Measurements from ENCODE around the gene RINT1. TPM values are rescaled to one million over a fixed set of nuclear protein-coding genes. Genes with fewer than 3 reads are reported as not detected.
"Not testable (repeated sequence)": the region's sequence is repeated elsewhere in the genome, so short reads cannot be mapped to it uniquely, and the experiment has no call there.

The RINT1 gene
- total and polyA plus RNA-seq, 7 experiments from 2014 or later: 16.0 to 31.8 (median 25.1) TPM

DNA sequence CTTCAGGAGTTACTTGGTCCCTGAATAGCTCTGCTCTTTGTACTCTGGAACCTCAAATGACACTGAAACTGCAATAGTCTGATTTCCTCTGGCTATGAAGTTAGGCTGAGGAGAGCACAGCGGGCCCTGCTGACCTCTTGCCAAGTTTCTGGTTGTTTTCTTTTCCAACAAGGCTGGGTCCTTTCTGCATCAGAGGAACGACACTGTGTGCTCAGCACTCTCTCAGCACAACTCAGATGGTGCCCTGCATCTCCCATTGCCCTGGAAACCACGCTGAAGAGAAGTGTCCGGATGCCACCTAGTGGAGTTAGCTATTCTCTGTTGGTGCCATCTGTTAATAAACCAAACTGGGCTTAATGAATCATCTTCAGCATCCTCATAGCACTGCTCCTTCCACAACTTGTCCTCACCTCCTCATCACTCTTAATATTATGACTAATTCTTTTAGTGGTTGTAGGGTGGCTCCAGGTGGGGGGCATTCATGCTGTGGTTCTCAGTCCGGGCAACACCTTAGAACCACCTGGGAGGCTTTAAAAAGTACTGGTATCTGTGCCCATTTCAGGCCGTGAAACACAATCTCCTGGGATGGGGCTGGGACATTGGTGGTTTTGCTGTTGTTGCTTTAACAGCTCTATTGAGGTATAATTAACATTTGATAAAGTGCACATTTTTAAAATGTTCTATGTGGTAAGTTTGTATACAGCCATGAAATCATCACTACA, 57.5 kb downstream of the RINT1 start:
- Histone ChIP-seq H3K36me3 (ENCODE audit: control insufficient read depth in 2 of 3, insufficient read depth in 3 of 3, low read length in 3 of 3) (no peaks in the 10 kb centered on the region), H3K27me3 (ENCODE audit: control insufficient read depth in 2 of 2, insufficient read depth in 2 of 2, low read length in 2 of 2) (no peaks in the 10 kb centered on the region), H3K27ac (ENCODE audit: low read depth, low read length) (no peak overlapping the region), H3K4me3 (ENCODE audit: low read length) (no peak overlapping the region), H3K9me3 (ENCODE audit: control insufficient read depth in 2 of 3, low read length in 3 of 3) (no peaks in the 10 kb centered on the region), H3K4me1 (ENCODE audit: control insufficient read depth in 2 of 2, insufficient read depth in 2 of 2, low read length in 2 of 2) (no peaks in the 10 kb centered on the region)
- peaks cover 0 to 3% (median 2%) of the 10 kb centered on the region in 5 donors for H3K36me3 Mint-ChIP-seq
- peaks cover 0 to 17% (median 4%) of the 10 kb centered on the region in 7 donors for H3K4me1 Mint-ChIP-seq
- peaks cover 0 to 7% (median 2%) of the 10 kb centered on the region in 11 donors for H3K9me3 Mint-ChIP-seq
- peaks cover 0 to 9% (median 0%) of the 10 kb centered on the region in 5 donors for H3K27me3 Mint-ChIP-seq
- POLR2A ChIA-PET: no interaction called here
- DNase-seq (peak in 8 of 9 donors; percentile 16 to 61 (median 42)), ATAC-seq (peak; percentile 87)
- intact Hi-C loops (cut with micrococcal nuclease): loop anchor here (1.0 to 10.0 kb wide), 10 partner anchors 161 to 705 kb away; no protein-coding TSS in a partner anchor
- H3K4me3 Mint-ChIP-seq: no peak overlapping the region
- peak overlapping the region in 3 of 9 donors; percentile 4 to 70 (median 69) for H3K27ac Mint-ChIP-seq
- CTCF ChIA-PET: interaction anchor here (0.6 to 1.0 kb wide), 4 partner anchors 168 to 667 kb away, joined by 3 to 4 read pairs (median 4); no protein-coding TSS in a partner anchor

- no peaks in the 10 kb centered on the region for H3K36me3 ChIP-seq (ENCODE audit: control insufficient read depth in 2 of 3, insufficient read depth in 3 of 3, low read length in 3 of 3)
- ATAC-seq: no peak
- no peak overlapping the region for H3K27ac Mint-ChIP-seq
- peaks cover 0 to 12% (median 0%) of the 10 kb centered on the region in 5 donors for H3K27me3 Mint-ChIP-seq
- ChIA-PET POLR2A (interaction anchor here (0.6 kb wide), 1 partner anchor 55 kb away, joined by 5 read pairs; no protein-coding TSS in a partner anchor), CTCF (interaction anchor here (0.6 kb wide), 1 partner anchor 15 kb away, joined by 4 read pairs; no protein-coding TSS in a partner anchor)
- H3K4me3 ChIP-seq (ENCODE audit: low read length): no peak overlapping the region
- H3K36me3 Mint-ChIP-seq: peaks cover 0 to 2% (median 0%) of the 10 kb centered on the region in 5 donors
- H3K9me3 ChIP-seq (ENCODE audit: control insufficient read depth in 2 of 3, low read length in 3 of 3): no peaks in the 10 kb centered on the region
- no peaks in the 10 kb centered on the region for H3K4me1 ChIP-seq (ENCODE audit: control insufficient read depth in 2 of 2, insufficient read depth in 2 of 2, low read length in 2 of 2)
- H3K9me3 Mint-ChIP-seq: no peaks in the 10 kb centered on the region
- H3K27ac ChIP-seq (ENCODE audit: low read depth, low read length): no peak overlapping the region
- H3K4me3 Mint-ChIP-seq: no peak overlapping the region
- intact Hi-C loops (cut with micrococcal nuclease): no loop called here
- H3K4me1 Mint-ChIP-seq: peaks cover 0 to 17% (median 4%) of the 10 kb centered on the region in 7 donors
- no peaks in the 10 kb centered on the region for H3K27me3 ChIP-seq (ENCODE audit: control insufficient read depth in 2 of 2, insufficient read depth in 2 of 2, low read length in 2 of 2)
- DNase-seq: no peak
These were observed 58.8 kb downstream of the RINT1 start for GRCh38 chr7:105590793-105591192.

GRCh38 chr7:105591522-105591921, 59.5 kb downstream of the RINT1 start:
- H3K4me1 ChIP-seq (ENCODE audit: control insufficient read depth in 2 of 2, insufficient read depth in 2 of 2, low read length in 2 of 2): no peaks in the 10 kb centered on the region
- CTCF ChIA-PET: interaction anchor here (0.9 kb wide), 1 partner anchor 451 kb away, joined by 3 read pairs; no protein-coding TSS in a partner anchor
- H3K36me3 ChIP-seq (ENCODE audit: control insufficient read depth in 2 of 3, insufficient read depth in 3 of 3, low read length in 3 of 3): no peaks in the 10 kb centered on the region
- no peaks in the 10 kb centered on the region for H3K9me3 Mint-ChIP-seq
- ATAC-seq (no peak), DNase-seq (no peak)
- H3K9me3 ChIP-seq (ENCODE audit: control insufficient read depth in 2 of 3, low read length in 3 of 3): no peaks in the 10 kb centered on the region
- POLR2A ChIA-PET: interaction anchor here (0.8 kb wide), 1 partner anchor 10 kb away, joined by 3 read pairs; the partner anchor contains the start of gene EFCAB10
- H3K27me3 Mint-ChIP-seq: peaks cover 0 to 12% (median 0%) of the 10 kb centered on the region in 5 donors
- H3K27ac ChIP-seq (ENCODE audit: low read depth, low read length): no peak overlapping the region
- intact Hi-C loops (cut with micrococcal nuclease): no loop called here
- no peak overlapping the region for H3K4me3 Mint-ChIP-seq
- H3K36me3 Mint-ChIP-seq: no peaks in the 10 kb centered on the region
- no peak overlapping the region for H3K4me3 ChIP-seq (ENCODE audit: low read length)
- no peaks in the 10 kb centered on the region for H3K27me3 ChIP-seq (ENCODE audit: control insufficient read depth in 2 of 2, insufficient read depth in 2 of 2, low read length in 2 of 2)
- H3K4me1 Mint-ChIP-seq: peaks cover 0 to 12% (median 4%) of the 10 kb centered on the region in 7 donors
- H3K27ac Mint-ChIP-seq: no peak overlapping the region

GRCh38 chr7:105594034-105594433, 62.0 kb downstream of the RINT1 start:
- Mint-ChIP-seq H3K4me3 (no peak overlapping the region), H3K4me1 (peaks cover 0 to 6% (median 4%) of the 10 kb centered on the region in 7 donors), H3K27ac (no peak overlapping the region), H3K27me3 (peaks cover 0 to 20% (median 0%) of the 10 kb centered on the region in 5 donors), H3K36me3 (no peaks in the 10 kb centered on the region), H3K9me3 (no peaks in the 10 kb centered on the region)
- ChIA-PET POLR2A (no interaction called here), CTCF (no interaction called here)
- ATAC-seq (no peak), DNase-seq (no peak)
- no peaks in the 10 kb centered on the region for H3K36me3 ChIP-seq (ENCODE audit: control insufficient read depth in 2 of 3, insufficient read depth in 3 of 3, low read length in 3 of 3)
- H3K4me3 ChIP-seq (ENCODE audit: low read length): no peak overlapping the region
- H3K27ac ChIP-seq (ENCODE audit: low read depth, low read length): no peak overlapping the region
- no peaks in the 10 kb centered on the region for H3K27me3 ChIP-seq (ENCODE audit: control insufficient read depth in 2 of 2, insufficient read depth in 2 of 2, low read length in 2 of 2)
- H3K9me3 ChIP-seq (ENCODE audit: control insufficient read depth in 2 of 3, low read length in 3 of 3): no peaks in the 10 kb centered on the region
- intact Hi-C loops (cut with micrococcal nuclease): no loop called here
- no peaks in the 10 kb centered on the region for H3K4me1 ChIP-seq (ENCODE audit: control insufficient read depth in 2 of 2, insufficient read depth in 2 of 2, low read length in 2 of 2)

DNA sequence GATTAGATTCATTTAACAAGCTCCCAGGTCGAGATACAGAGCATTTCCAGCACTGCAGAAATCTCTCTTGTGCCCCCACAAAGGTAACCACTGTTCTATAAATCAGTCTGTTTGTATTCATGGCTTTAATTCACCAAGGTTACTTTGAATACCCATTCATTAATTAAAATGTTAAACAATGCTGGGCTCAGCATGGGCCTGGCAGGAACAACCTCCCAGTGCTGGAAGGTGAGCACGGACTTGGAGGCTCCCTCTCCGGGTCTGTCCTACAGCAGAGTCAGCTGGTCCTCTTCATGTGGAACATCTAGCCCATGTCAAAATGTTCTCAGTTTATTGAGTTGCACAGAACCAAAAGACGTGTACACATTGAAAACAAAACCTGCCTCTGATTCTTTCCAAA, 64.9 kb downstream of the RINT1 start:
- Mint-ChIP-seq H3K27ac (no peak overlapping the region), H3K4me1 (peaks cover 0 to 2% (median 0%) of the 10 kb centered on the region in 7 donors), H3K36me3 (no peaks in the 10 kb centered on the region), H3K27me3 (peaks cover 0 to 28% (median 5%) of the 10 kb centered on the region in 5 donors), H3K4me3 (no peak overlapping the region), H3K9me3 (no peaks in the 10 kb centered on the region)
- Histone ChIP-seq H3K4me1 (ENCODE audit: control insufficient read depth in 2 of 2, insufficient read depth in 2 of 2, low read length in 2 of 2) (no peaks in the 10 kb centered on the region), H3K27ac (ENCODE audit: low read depth, low read length) (no peak overlapping the region), H3K27me3 (ENCODE audit: control insufficient read depth in 2 of 2, insufficient read depth in 2 of 2, low read length in 2 of 2) (no peaks in the 10 kb centered on the region), H3K36me3 (ENCODE audit: control insufficient read depth in 2 of 3, insufficient read depth in 3 of 3, low read length in 3 of 3) (no peaks in the 10 kb centered on the region), H3K4me3 (ENCODE audit: low read length) (no peak overlapping the region), H3K9me3 (ENCODE audit: control insufficient read depth in 2 of 3, low read length in 3 of 3) (no peaks in the 10 kb centered on the region)
- ATAC-seq (no peak), DNase-seq (no peak)
- intact Hi-C loops (cut with micrococcal nuclease): no loop called here
- POLR2A ChIA-PET: no interaction called here
- CTCF ChIA-PET: no interaction called here

- H3K27me3 ChIP-seq (ENCODE audit: control insufficient read depth in 2 of 2, insufficient read depth in 2 of 2, low read length in 2 of 2); CTCF ChIA-PET; H3K4me1 Mint-ChIP-seq; intact Hi-C loops (cut with micrococcal nuclease); ATAC-seq; H3K4me3 ChIP-seq (ENCODE audit: low read length); H3K4me3 Mint-ChIP-seq; H3K27ac Mint-ChIP-seq; H3K27ac ChIP-seq (ENCODE audit: low read depth, low read length); H3K4me1 ChIP-seq (ENCODE audit: control insufficient read depth in 2 of 2, insufficient read depth in 2 of 2, low read length in 2 of 2); H3K36me3 ChIP-seq (ENCODE audit: control insufficient read depth in 2 of 3, insufficient read depth in 3 of 3, low read length in 3 of 3); H3K9me3 Mint-ChIP-seq; DNase-seq; H3K9me3 ChIP-seq (ENCODE audit: control insufficient read depth in 2 of 3, low read length in 3 of 3); H3K36me3 Mint-ChIP-seq; POLR2A ChIA-PET: not testable (repeated sequence)
- H3K27me3 Mint-ChIP-seq: peaks cover 0 to 21% (median 8%) of the 10 kb centered on the region in 5 donors
These were observed 67.1 kb downstream of the RINT1 start for GRCh38 chr7:105599080-105599479.

All from naive thymus-derived CD4-positive, alpha-beta T cell (primary cell).